Measurements from ENCODE around the gene MOBP.

The MOBP gene

GRCh38 chr3:39541442-39541841, 74.0 kb downstream of the MOBP start:
- DNase-seq (ENCODE audit: extremely low read depth, low read depth): no peak
- no peak for TF ChIP-seq CTCF (IDR thresholded peaks at IDR 0.05; ENCODE audit: low read depth, low read length)

DNA sequence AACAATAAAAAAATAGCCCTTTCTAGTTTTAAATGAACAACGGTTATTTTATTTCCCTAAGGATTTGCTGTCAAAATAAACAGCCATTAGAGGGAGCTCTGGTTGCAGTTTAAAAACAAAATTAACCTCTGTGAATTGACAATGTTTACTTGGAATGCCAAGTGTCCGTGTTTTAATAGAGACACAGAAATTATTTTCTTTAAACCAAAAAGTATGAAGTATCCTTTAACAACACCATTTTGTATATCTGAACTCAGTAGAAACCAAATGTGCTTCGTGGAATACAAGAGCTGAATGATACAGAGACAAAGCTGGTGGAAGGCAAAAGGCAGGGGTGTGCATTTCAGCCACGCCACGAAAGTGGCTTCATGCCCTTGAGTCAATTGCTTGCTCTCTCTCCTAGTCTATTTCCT, 74.4 kb downstream of the MOBP start:
- peak; percentile 56 for TF ChIP-seq CTCF (IDR thresholded peaks at IDR 0.05; ENCODE audit: low read depth, low read length)
- no peak for DNase-seq (ENCODE audit: extremely low read depth, low read depth)

- no peak for DNase-seq (ENCODE audit: extremely low read depth, low read depth)
- no peak for TF ChIP-seq CTCF (IDR thresholded peaks at IDR 0.05; ENCODE audit: low read depth, low read length)
These were observed 75.1 kb downstream of the MOBP start for GRCh38 chr3:39542588-39542988.

DNA sequence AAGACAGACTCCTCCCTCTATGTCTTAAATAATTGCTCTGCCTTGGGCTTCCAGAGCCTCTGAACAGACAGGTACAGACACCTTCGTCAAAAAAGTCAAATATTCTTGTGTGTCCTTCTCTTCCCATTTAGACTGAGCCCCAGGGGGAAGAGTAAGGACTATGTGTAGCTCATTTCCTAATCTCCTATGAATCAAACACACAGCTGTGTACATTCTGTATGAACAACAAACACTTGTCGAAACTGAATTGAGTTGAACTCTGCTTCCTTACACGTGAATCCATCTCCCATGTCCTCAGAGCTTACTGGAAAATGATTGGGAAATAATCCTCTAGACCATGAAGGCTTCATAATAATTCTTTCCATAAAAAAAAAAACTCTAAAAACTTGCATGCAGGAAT, 80.8 kb downstream of the MOBP start:
- DNase-seq (ENCODE audit: extremely low read depth, low read depth): no peak
- no peak for TF ChIP-seq CTCF (IDR thresholded peaks at IDR 0.05; ENCODE audit: low read depth, low read length)

DNA sequence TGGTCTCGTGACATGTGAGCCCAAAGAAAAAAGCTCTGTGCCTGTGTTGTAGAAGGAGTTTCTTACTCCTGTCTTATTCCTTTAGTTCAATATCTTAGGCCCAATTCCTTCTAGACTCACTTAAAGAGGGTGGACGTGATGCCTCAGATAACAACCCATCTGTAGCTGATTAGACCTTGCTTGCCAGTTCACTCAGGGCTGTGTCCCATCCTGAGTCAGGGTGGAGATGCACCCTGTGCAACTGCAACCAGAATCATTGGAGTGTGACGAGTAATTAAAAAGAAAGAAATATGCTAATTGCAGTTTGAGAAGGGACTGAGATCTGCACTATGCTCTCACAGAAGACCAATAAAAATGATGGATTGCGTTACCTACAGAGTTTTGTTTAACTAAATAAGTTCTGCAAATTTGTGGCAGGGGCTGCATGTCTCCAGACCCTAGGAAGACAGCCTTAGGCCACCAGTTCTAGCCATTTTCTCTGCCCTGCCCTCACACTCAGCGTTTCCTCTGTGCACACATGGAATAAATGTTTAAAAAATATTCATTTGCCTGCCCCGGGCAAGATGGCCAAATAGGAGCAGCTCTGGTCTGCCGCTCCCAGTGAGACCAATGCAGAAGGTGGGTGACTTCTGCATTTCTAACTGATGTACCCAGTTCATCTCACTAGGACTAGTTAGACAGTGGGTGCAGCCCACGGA, 83.0 kb downstream of the MOBP start:
- TF ChIP-seq CTCF (IDR thresholded peaks at IDR 0.05; ENCODE audit: low read depth, low read length): no peak
- DNase-seq (ENCODE audit: extremely low read depth, low read depth): no peak
